GM12878 (cell line): Measurements from ENCODE around the gene CCDC71L. TPM values are rescaled to one million over a fixed set of nuclear protein-coding genes. Genes with fewer than 3 reads are reported as not detected.

Experiments used
- ATAC-seq: fragments of 200-7000 bp; cut with Tn5 transposase; 3 replicates; pipeline ENCODE4 v1.9.1; 2020; ENCODE audit warnings: mild to moderate bottlenecking, moderate library complexity
- BruUV-seq: library from RNA; stranded (reverse); fragments of 400-500 nt; replicated peaks from 2 replicates; lab custom pipeline; 2021; lab: Mats Ljungman, UMichigan
- CTCF ChIA-PET: fragments of 300-600 bp; sonication (Branson Sonifier 250); formaldehyde crosslinking; extraction: SDS; loops from one replicate; lab custom pipeline; 2021; ENCODE audit warnings: inconsistent platforms; lab: Yijun Ruan, JAX
- POLR2A ChIA-PET: fragments of 350-600 bp; formaldehyde crosslinking; extraction: SDS; loops from one replicate; lab custom pipeline; 2021; ENCODE audit warnings: inconsistent platforms; lab: Charles Lee
- RAD21 ChIA-PET: fragments of 300-600 bp; sonication (Branson Sonifier 250); formaldehyde crosslinking; loops from one replicate; lab custom pipeline; 2023; ENCODE audit warnings: antibody characterized with exemption; ENCODE audit not compliant: unreplicated experiment; lab: Charles Lee
- SMC1A ChIA-PET: fragments of 300-600 bp; sonication (Branson Sonifier 250); formaldehyde crosslinking; loops from one replicate; lab custom pipeline; 2023; ENCODE audit not compliant: unreplicated experiment, uncharacterized antibody; lab: Charles Lee
- DNase-seq: peaks from one replicate; pipeline ENCODE4 v3.0.0-alpha.2; 2011; ENCODE audit warnings: low read depth, low spot score
- FAIRE-seq: peaks from 3 replicates; lab custom pipeline; 2011; peaks lifted over from hg19 to GRCh38; lab: Jason Lieb, UNC
- H2AFZ ChIP-seq: 2 replicates; pipeline ENCODE4 v1.6.0; 2011; ENCODE audit warnings: low read depth, low read length, control low read depth; ENCODE audit not compliant: control insufficient read depth
- H3K27ac ChIP-seq: 2 replicates; pipeline ENCODE4 v1.5.1; 2011; ENCODE audit warnings: control low read depth; ENCODE audit not compliant: control insufficient read depth, insufficient read depth
- H3K27me3 ChIP-seq, 2 experiments: replicated peaks in 1 of 2; 2 replicates each; pipeline versions ENCODE4 v1.6.0 to v1.6.1; 2011; ENCODE audit warnings: low read length in 1 of 2; ENCODE audit not compliant: control insufficient read depth in 2 of 2, insufficient read depth in 2 of 2
- H3K36me3 ChIP-seq, 2 experiments: 2 replicates each; pipeline ENCODE4 v1.5.1; 2011; ENCODE audit warnings: low read length in 1 of 2; ENCODE audit not compliant: control insufficient read depth in 2 of 2, insufficient read depth in 2 of 2
- H3K4me1 ChIP-seq: 2 replicates; pipeline ENCODE4 v1.6.1; 2011; ENCODE audit warnings: mild to moderate bottlenecking, low read length, moderate library complexity, mixed read lengths; ENCODE audit not compliant: control insufficient read depth, insufficient read depth
- H3K4me2 ChIP-seq: 2 replicates; pipeline ENCODE4 v1.6.0; 2011; ENCODE audit warnings: control low read depth; ENCODE audit not compliant: control insufficient read depth, insufficient read depth
- H3K4me3 ChIP-seq: fragments of 200-600 bp; sonication (generic); 2 replicates; pipeline ENCODE4 v1.5.1; 2016
- H3K79me2 ChIP-seq: 2 replicates; pipeline ENCODE4 v1.6.0; 2011; ENCODE audit warnings: low read length; ENCODE audit not compliant: control insufficient read depth, insufficient read depth
- H3K9ac ChIP-seq: 2 replicates; pipeline ENCODE4 v1.8.0; 2011; ENCODE audit warnings: low read length, control low read depth, mixed read lengths; ENCODE audit not compliant: control insufficient read depth, insufficient read depth
- H3K9me3 ChIP-seq: replicated peaks from 3 replicates; pipeline ENCODE4 v1.5.1; 2011; ENCODE audit warnings: mild to moderate bottlenecking, low read length; ENCODE audit not compliant: control insufficient read depth, insufficient read depth
- H4K20me1 ChIP-seq: 2 replicates; pipeline ENCODE4 v1.6.0; 2011; ENCODE audit not compliant: control insufficient read depth, insufficient read depth
- SMARCA5 ChIP-seq: fragments of 450-650 bp; IDR thresholded peaks from 2 replicates; pipeline ENCODE4 v1.6.1; 2017; ENCODE audit warnings: mild to moderate bottlenecking
- SUZ12 ChIP-seq: fragments of 200-600 bp; sonication (generic); IDR thresholded peaks from one replicate; pipeline ENCODE4 v1.6.1; 2018; ENCODE audit warnings: antibody characterized with exemption, mild to moderate bottlenecking; ENCODE audit not compliant: unreplicated experiment
- ZNF592 ChIP-seq: fragments of 450-650 bp; IDR thresholded peaks from 2 replicates; pipeline ENCODE4 v1.6.1; 2017; ENCODE audit warnings: mild to moderate bottlenecking, moderate library complexity
- WGBS: methylation state at CpG from one replicate; pipeline ENCODE4 v1.1.6; 2016; ENCODE audit warnings: low lambda C conversion rate; ENCODE audit not compliant: insufficient replicate concordance, insufficient coverage; ENCODE audit errors: missing lambda C conversion rate; 5-methylcytosine and 5-hydroxymethylcytosine counted together
- in situ Hi-C: fragments of 300-500 bp; cut with MboI; formaldehyde crosslinking; loops from 9 replicates; pipeline ENCODE4 v1.14.3; 2018; ENCODE audit warnings: mixed read lengths
- intact Hi-C: fragments of 100-400 bp; cut with micrococcal nuclease; formaldehyde crosslinking; loops from one replicate; pipeline ENCODE4 v1.14.2; 2022; ENCODE audit not compliant: unreplicated experiment
- polyA plus RNA-seq, 11 experiments: library from polyadenylated mRNA; depleted of rRNA in 4 of 11; unstranded in 6 of 11; stranded (reverse) in 5 of 11; fragments of >200 nt; fragmentation: Nextera tagmentation in 4 of 11; fragmentation: Illumina TruSeq in 1 of 11; extraction: Ambion mirVana in 4 of 11; extraction: Trizol in 1 of 11; gene quantifications; 1 replicate in 1 of 11; 2 replicates in 10 of 11; pipeline versions ENCODE4 v1.2.1 to v1.2.3, GENCODE V29; 2011 to 2016; ENCODE audit warnings: inconsistent platforms in 2 of 11, missing spikeins in 2 of 11, low read depth in 1 of 11
- total RNA-seq, 4 experiments: library from RNA; depleted of rRNA in 3 of 4; stranded (reverse); fragments of >200 nt in 3 of 4; fragmentation: Illumina TruSeq in 1 of 4; extraction: Trizol in 1 of 4; gene quantifications; 2 replicates each; pipeline versions ENCODE4 v1.2.1 to v1.2.3, GENCODE V29; 2013 to 2021

CCDC71L gene
- total and polyA plus RNA-seq, 10 of the 15 experiments (the other 5 are each of a cell fraction or from before 2014, with no cell fraction given): 1.1 to 20.7 (median 3.8) TPM

- TF ChIP-seq ZNF592: no peak
Measured at GRCh38 chr7:106612432-106612831, 48.5 kb downstream of the CCDC71L start (continued).

GRCh38 chr7:106611911-106612310 is 49.0 kb downstream of the CCDC71L start:
- BruUV-seq: no TSS peak
- Histone ChIP-seq H3K27me3 (no peaks in the 10 kb centered on the region), H3K27ac (no peak overlapping the region), H3K36me3 (no peaks in the 10 kb centered on the region), H3K4me3 (no peak overlapping the region), H3K79me2 (no peaks in the 10 kb centered on the region), H3K9ac (no peak overlapping the region), H3K4me1 (no peaks in the 10 kb centered on the region), H3K4me2 (no peak overlapping the region), H2AFZ (no peak overlapping the region), H3K9me3 (no peaks in the 10 kb centered on the region), H4K20me1 (no peaks in the 10 kb centered on the region)
- FAIRE-seq (no peak), DNase-seq (no peak), ATAC-seq (peak; percentile 37; the same call in 2 of the 3 replicates)
- ChIA-PET SMC1A (interaction anchor here (1.0 to 2.0 kb wide), 8 partner anchors 10 to 125 kb away, joined by 3 to 7 read pairs (median 4); no protein-coding TSS in a partner anchor), POLR2A (no interaction called here), CTCF (interaction anchor here (0.7 to 1.5 kb wide), 4 partner anchors 14 to 433 kb away, joined by 3 to 9 read pairs (median 4); no protein-coding TSS in a partner anchor), RAD21 (interaction anchor here (1.3 kb wide), 1 partner anchor 14 kb away, joined by 4 read pairs; no protein-coding TSS in a partner anchor)
- 13% methylated on average over 3 of the region's 3 CpGs for WGBS
- in situ Hi-C loops: no loop called here
- intact Hi-C loops: loop anchor here (2.0 kb wide), 2 partner anchors 49 to 59 kb away; partner anchors contain the start of gene CCDC71L
- TF ChIP-seq SMARCA5 (0 out of 2 replicates have a peak, but pooled peaks have one; percentile 46), SUZ12 (no peak)
